Effector memory CD8-positive, alpha-beta T cell (primary cell): ENCODE results near the gene TRIM62.

Experiments
- ATAC-seq: fragments of 150-1000 bp; cut with Tn5 transposase; replicated peaks from 2 replicates; pipeline ENCODE4 v1.10.0; 2021; ENCODE audit warnings: mild to moderate bottlenecking, moderate library complexity
- DNase-seq, 3 experiments: peaks; one replicate each; pipeline ENCODE4 v3.0.0; 2021
- H3K27ac Mint-ChIP-seq, 2 donors: one replicate each; pipeline ENCODE4 v1.8.0; 2022; ENCODE audit warnings: mild to moderate bottlenecking in 2 of 2, mixed read lengths in 2 of 2, moderate library complexity in 2 of 2
- H3K27me3 Mint-ChIP-seq, 2 donors: one replicate each; pipeline ENCODE4 v1.8.0; 2022; ENCODE audit warnings: mixed read lengths in 2 of 2
- H3K36me3 Mint-ChIP-seq: one replicate; pipeline ENCODE4 v1.8.0; 2022; ENCODE audit warnings: mild to moderate bottlenecking, moderate library complexity, mixed read lengths; ENCODE audit not compliant: insufficient read depth
- H3K4me1 Mint-ChIP-seq, 2 donors: one replicate each; pipeline ENCODE4 v1.8.0; 2022; ENCODE audit warnings: low read depth in 2 of 2, mixed read lengths in 2 of 2
- H3K4me3 Mint-ChIP-seq, 2 donors: one replicate each; pipeline ENCODE4 v1.8.0; 2022; ENCODE audit warnings: mild to moderate bottlenecking in 2 of 2, mixed read lengths in 2 of 2, moderate library complexity in 2 of 2
- H3K9me3 Mint-ChIP-seq, 2 donors: one replicate each; pipeline ENCODE4 v1.8.0; 2022; ENCODE audit warnings: mixed read lengths in 2 of 2

TRIM62 gene

GRCh38 chr1:33190701-33191100 lies 8.9 kb upstream of the TRIM62 start:
- no peak for DNase-seq
- Mint-ChIP-seq H3K4me1 (peaks cover 7 to 11% of the 10 kb centered on the region in 2 donors), H3K27me3 (peaks cover 28 to 50% of the 10 kb centered on the region in 2 donors), H3K4me3 (no peak overlapping the region), H3K36me3 (no peaks in the 10 kb centered on the region), H3K9me3 (no peaks in the 10 kb centered on the region), H3K27ac (peak overlapping the region; percentile 22 to 45)
- no peak for ATAC-seq

- peaks cover 7 to 11% of the 10 kb centered on the region in 2 donors for H3K4me1 Mint-ChIP-seq
- no peak for DNase-seq
- no peak overlapping the region for H3K27ac Mint-ChIP-seq
- H3K9me3 Mint-ChIP-seq, result no peaks in the 10 kb centered on the region
- H3K4me3 Mint-ChIP-seq, result no peak overlapping the region
- H3K27me3 Mint-ChIP-seq, result peaks cover 16 to 53% of the 10 kb centered on the region in 2 donors
- H3K36me3 Mint-ChIP-seq, result no peaks in the 10 kb centered on the region
- ATAC-seq, result no peak
Measured at GRCh38 chr1:33188572-33189275, 6.9 kb upstream of the TRIM62 start.

GRCh38 chr1:33186936-33187335 lies 5.1 kb upstream of the TRIM62 start:
- Mint-ChIP-seq H3K4me3 (no peak overlapping the region), H3K9me3 (no peaks in the 10 kb centered on the region)

GRCh38 chr1:33185541-33185940 lies 3.7 kb upstream of the TRIM62 start:
- DNase-seq, result no peak
- Mint-ChIP-seq H3K4me3 (no peak overlapping the region), H3K4me1 (peaks cover 14 to 19% of the 10 kb centered on the region in 2 donors), H3K36me3 (peaks cover 12% of the 10 kb centered on the region), H3K9me3 (no peaks in the 10 kb centered on the region), H3K27me3 (peaks cover 0 to 36% of the 10 kb centered on the region in 2 donors), H3K27ac (no peak overlapping the region)
- no peak for ATAC-seq

More at GRCh38 chr1:33186936-33187335, 5.1 kb upstream of the TRIM62 start:
- DNase-seq (no peak), ATAC-seq (no peak)
- Mint-ChIP-seq H3K27ac (no peak overlapping the region), H3K27me3 (peaks cover 2 to 41% of the 10 kb centered on the region in 2 donors), H3K4me1 (peaks cover 17 to 22% of the 10 kb centered on the region in 2 donors), H3K36me3 (peaks cover 3% of the 10 kb centered on the region)

GRCh38 chr1:33183306-33183705 lies 1.5 kb upstream of the TRIM62 start:
- DNase-seq (no peak), ATAC-seq (no peak)
- Mint-ChIP-seq H3K4me1 (peaks cover 30% of the 10 kb centered on the region in 2 donors), H3K27ac (no peak overlapping the region), H3K9me3 (no peaks in the 10 kb centered on the region), H3K27me3 (peaks cover 0 to 36% of the 10 kb centered on the region in 2 donors), H3K4me3 (peak overlapping the region; percentile 88 to 89), H3K36me3 (peaks cover 12% of the 10 kb centered on the region)

GRCh38 chr1:33182896-33183295 lies 1.1 kb upstream of the TRIM62 start:
- DNase-seq (no peak), ATAC-seq (peak; percentile 8)
- H3K4me1 Mint-ChIP-seq, result peaks cover 33% of the 10 kb centered on the region in 2 donors
- H3K9me3 Mint-ChIP-seq, result no peaks in the 10 kb centered on the region
- H3K27ac Mint-ChIP-seq, result no peak overlapping the region
- H3K4me3 Mint-ChIP-seq, result peak overlapping the region; percentile 88 to 89
- peaks cover 0 to 36% of the 10 kb centered on the region in 2 donors for H3K27me3 Mint-ChIP-seq
- H3K36me3 Mint-ChIP-seq, result peaks cover 12% of the 10 kb centered on the region

- Mint-ChIP-seq H3K36me3 (peaks cover 12% of the 10 kb centered on the region), H3K27ac (peak overlapping the region in 1 of 2 donors; percentile 10), H3K9me3 (no peaks in the 10 kb centered on the region), H3K4me1 (peaks cover 33% of the 10 kb centered on the region in 2 donors), H3K27me3 (peaks cover 0 to 32% of the 10 kb centered on the region in 2 donors), H3K4me3 (peak overlapping the region; percentile 88 to 89)
- ATAC-seq (no peak), DNase-seq (no peak)
Measured at GRCh38 chr1:33182401-33182841, 578 bp upstream of the TRIM62 start.

GRCh38 chr1:33180911-33181890 lies 642 bp downstream of the TRIM62 start:
- Mint-ChIP-seq H3K36me3 (peaks cover 15% of the 10 kb centered on the region), H3K27ac (peak overlapping the region in 1 of 2 donors; percentile 79), H3K27me3 (peaks cover 0 to 20% of the 10 kb centered on the region in 2 donors), H3K4me3 (peak overlapping the region; percentile 88 to 89), H3K9me3 (no peaks in the 10 kb centered on the region), H3K4me1 (peaks cover 33 to 34% of the 10 kb centered on the region in 2 donors)
- DNase-seq, result peak; percentile 42 to 60 (median 58)
- peak; percentile 76 for ATAC-seq

- peak overlapping the region; percentile 88 to 89 for H3K4me3 Mint-ChIP-seq
- DNase-seq, result no peak
- H3K9me3 Mint-ChIP-seq, result no peaks in the 10 kb centered on the region
- H3K27ac Mint-ChIP-seq, result peak overlapping the region in 1 of 2 donors; percentile 79
- H3K4me1 Mint-ChIP-seq, result peaks cover 36 to 37% of the 10 kb centered on the region in 2 donors
- H3K27me3 Mint-ChIP-seq, result peaks cover 0 to 12% of the 10 kb centered on the region in 2 donors
- H3K36me3 Mint-ChIP-seq, result peaks cover 22% of the 10 kb centered on the region
- ATAC-seq, result no peak
Measured at GRCh38 chr1:33180226-33180910, 1.5 kb downstream of the TRIM62 start.

GRCh38 chr1:33178836-33179439 lies 2.9 kb downstream of the TRIM62 start:
- Mint-ChIP-seq H3K36me3 (peaks cover 26% of the 10 kb centered on the region), H3K27me3 (peaks cover 0 to 8% of the 10 kb centered on the region in 2 donors), H3K27ac (peak overlapping the region in 1 of 2 donors; percentile 39), H3K4me1 (peaks cover 37 to 38% of the 10 kb centered on the region in 2 donors), H3K4me3 (no peak overlapping the region), H3K9me3 (no peaks in the 10 kb centered on the region)
- DNase-seq (no peak), ATAC-seq (no peak)

- DNase-seq (no peak), ATAC-seq (no peak)
- Mint-ChIP-seq H3K4me3 (no peak overlapping the region), H3K36me3 (peaks cover 23% of the 10 kb centered on the region), H3K4me1 (peaks cover 35 to 40% of the 10 kb centered on the region in 2 donors), H3K9me3 (no peaks in the 10 kb centered on the region), H3K27ac (no peak overlapping the region), H3K27me3 (no peaks in the 10 kb centered on the region)
Measured at GRCh38 chr1:33177996-33178540, 3.8 kb downstream of the TRIM62 start.

GRCh38 chr1:33176887-33177286 lies 5.0 kb downstream of the TRIM62 start:
- H3K9me3 Mint-ChIP-seq, result no peaks in the 10 kb centered on the region
- no peak overlapping the region for H3K27ac Mint-ChIP-seq
- H3K4me3 Mint-ChIP-seq, result no peak overlapping the region
- no peak for DNase-seq
- H3K27me3 Mint-ChIP-seq, result no peaks in the 10 kb centered on the region
- H3K36me3 Mint-ChIP-seq, result peaks cover 23% of the 10 kb centered on the region
- no peak for ATAC-seq
- peaks cover 39 to 42% of the 10 kb centered on the region in 2 donors for H3K4me1 Mint-ChIP-seq
